GM18951 (cell line): ENCODE measurements around the gene SSR1.

Source experiments
- POLR2A ChIP-seq: IDR thresholded peaks from 4 replicates; pipeline ENCODE4 v1.6.1; 2011; ENCODE audit warnings: mild to moderate bottlenecking; ENCODE audit not compliant: insufficient read length, insufficient read depth; ENCODE audit errors: extremely low read depth
- in situ Hi-C: fragments of 300-500 bp; cut with MboI; formaldehyde crosslinking; loops from one replicate; pipeline ENCODE4 v1.12.0; 2022; ENCODE audit warnings: low sequenced_read_pairs, mixed read lengths, inconsistent platforms; ENCODE audit not compliant: unreplicated experiment

The SSR1 gene

DNA sequence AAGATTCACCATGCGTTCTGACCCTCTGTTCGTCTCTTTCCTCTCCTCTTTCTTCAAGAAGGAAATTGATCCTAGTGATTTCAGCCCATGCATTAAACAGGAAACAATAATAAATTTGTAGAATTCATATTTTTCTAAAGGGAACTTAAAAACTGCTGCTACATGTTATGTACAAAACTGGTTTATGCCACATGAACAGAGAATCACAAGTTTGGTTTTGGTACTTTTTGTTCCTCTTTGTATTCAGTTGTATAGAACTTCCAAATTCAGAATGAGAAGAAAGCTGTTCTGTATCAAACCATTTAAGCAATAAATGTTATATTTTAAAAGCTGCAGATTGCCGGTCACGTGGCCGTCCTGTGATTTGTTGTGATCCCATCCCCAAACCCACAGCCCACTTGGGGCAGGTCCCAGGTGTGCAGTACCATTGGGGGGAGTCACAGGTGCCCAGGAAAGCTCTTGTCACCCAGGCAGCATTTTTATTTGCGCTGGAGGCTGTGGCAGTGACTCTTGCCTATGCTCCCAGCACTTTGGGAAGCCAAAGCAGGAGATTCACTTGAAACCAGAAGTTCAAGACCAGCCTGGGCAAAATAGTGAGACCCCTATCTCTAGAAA, 61.2 kb downstream of the SSR1 start:
- no peak for TF ChIP-seq POLR2A
- in situ Hi-C loops: no loop called here

DNA sequence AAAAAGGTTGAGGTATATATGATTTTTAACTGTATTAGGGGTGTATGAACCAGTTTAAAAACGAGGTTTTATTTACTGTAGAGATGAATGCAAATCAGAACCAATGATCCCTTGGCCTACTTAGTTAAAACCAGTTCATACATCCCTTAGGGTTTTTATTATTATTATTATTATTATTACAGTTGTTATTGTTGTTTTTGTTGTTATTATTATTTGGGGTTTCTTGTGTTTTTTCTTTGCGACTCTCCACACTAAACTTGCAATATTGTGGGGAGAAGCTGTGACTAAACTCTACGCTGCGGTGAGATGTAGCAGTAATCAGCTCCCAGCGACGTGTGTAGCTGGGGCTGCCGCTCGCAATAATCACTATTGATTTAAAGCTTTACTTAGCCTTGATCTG, 62.2 kb downstream of the SSR1 start:
- no peak for TF ChIP-seq POLR2A
- in situ Hi-C loops: no loop called here

DNA sequence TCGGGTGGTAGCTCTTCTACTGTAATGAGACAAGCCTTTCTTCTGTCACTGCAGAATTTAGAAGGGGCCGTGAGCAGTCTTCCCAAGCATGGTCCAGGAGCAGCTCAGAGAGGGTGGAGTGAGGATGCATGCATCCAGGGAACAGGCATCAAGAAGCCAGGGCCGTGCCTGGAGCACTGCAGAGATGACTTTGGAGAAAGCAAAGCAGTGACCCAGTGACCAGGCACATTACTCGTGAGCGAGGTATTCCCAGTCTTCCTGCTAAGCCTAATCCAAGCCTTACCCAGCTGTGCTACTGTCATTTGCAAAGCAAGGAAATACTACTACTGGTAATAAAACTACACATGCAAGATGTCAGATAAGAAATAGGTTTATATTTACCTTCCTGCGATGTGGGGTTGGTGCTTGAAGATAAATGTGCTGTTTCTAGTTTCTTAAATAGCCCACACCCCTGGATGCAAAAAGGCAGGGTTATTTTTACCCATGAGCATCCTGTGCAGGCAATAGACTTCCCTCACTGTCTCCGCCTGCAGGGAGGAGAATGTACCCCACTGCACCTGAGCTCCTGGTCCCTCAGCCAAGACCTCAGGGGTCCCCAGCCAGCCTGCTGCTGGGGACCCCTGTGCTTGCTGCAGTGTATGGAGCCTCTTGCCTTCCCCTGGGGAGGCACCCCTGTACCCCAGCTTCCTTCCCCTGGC, 62.9 kb downstream of the SSR1 start:
- TF ChIP-seq POLR2A: no peak
- in situ Hi-C loops: loop anchor here (10.0 kb wide), 1 partner anchor 525 kb away; no protein-coding TSS in a partner anchor

DNA sequence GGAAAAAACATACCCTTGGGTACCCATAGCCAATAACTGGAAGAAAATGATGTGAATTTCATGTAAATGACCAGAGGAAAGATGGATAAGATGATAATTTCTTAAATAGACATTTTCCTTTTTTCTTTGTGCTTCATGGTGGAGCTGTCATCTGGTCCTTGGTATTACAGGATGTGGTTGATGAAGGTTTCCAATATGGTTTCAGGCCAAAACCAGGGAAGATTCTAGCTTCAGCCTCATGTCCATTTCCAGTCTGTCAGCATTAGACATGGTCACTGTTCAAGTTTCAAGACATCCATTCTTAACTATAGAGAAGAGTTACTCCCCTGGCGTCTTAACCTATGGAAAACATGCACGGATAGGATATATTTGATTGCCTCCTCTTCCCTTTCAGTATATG, 63.6 kb downstream of the SSR1 start:
- in situ Hi-C loops: loop anchor here (10.0 kb wide), 1 partner anchor 525 kb away; no protein-coding TSS in a partner anchor
- no peak for TF ChIP-seq POLR2A

- in situ Hi-C loops: loop anchor here (10.0 kb wide), 1 partner anchor 523 kb away; no protein-coding TSS in a partner anchor
Measured at GRCh38 chr6:7247828-7248227, 65.2 kb downstream of the SSR1 start.

DNA sequence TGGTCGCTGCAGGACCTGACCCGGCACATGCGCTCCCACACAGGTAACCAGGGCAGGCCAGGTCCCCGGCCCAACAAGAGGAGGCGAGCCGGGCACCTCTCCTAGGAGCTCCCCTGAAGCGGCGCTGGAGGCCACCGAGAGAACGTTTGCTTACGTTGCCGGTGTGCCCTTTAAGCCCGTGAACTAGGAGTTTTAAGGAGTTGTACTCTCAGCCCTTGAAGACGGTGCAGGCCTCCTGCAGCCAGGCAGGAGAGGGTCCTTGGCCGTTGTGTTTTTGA, 65.9 kb downstream of the SSR1 start:
- in situ Hi-C loops: loop anchor here (10.0 kb wide), 1 partner anchor 522 kb away; no protein-coding TSS in a partner anchor
- no peak for TF ChIP-seq POLR2A

More at GRCh38 chr6:7247828-7248227, 65.2 kb downstream of the SSR1 start:
- TF ChIP-seq POLR2A: no peak

GRCh38 chr6:7246401-7247178, 66.4 kb downstream of the SSR1 start:
- in situ Hi-C loops: loop anchor here (10.0 kb wide), 1 partner anchor 522 kb away; no protein-coding TSS in a partner anchor
- no peak for TF ChIP-seq POLR2A

GRCh38 chr6:7245668-7246393, 67.2 kb downstream of the SSR1 start:
- in situ Hi-C loops: loop anchor here (10.0 kb wide), 1 partner anchor 521 kb away; no protein-coding TSS in a partner anchor
- TF ChIP-seq POLR2A: no peak

- in situ Hi-C loops: loop anchor here (10.0 kb wide), 1 partner anchor 519 kb away; no protein-coding TSS in a partner anchor
- no peak for TF ChIP-seq POLR2A
Measured at GRCh38 chr6:7243179-7243981, 69.6 kb downstream of the SSR1 start.

DNA sequence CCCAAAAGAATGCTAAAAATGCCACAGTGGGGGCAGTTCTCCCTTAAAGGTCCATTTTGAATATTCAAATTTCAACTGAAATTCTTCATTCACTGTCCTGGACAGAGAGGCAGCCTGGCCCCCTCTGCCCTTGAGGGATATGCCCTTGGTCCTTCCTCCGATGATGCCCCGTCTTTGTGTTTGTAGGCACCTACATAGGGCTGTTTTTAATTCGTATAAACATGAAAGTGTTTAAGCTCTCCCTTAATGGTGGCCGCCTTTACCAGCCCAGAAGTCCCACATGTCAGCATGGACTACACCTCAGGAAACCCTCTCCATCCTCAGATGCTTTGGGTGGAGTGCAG, 70.2 kb downstream of the SSR1 start:
- in situ Hi-C loops: loop anchor here (10.0 kb wide), 1 partner anchor 518 kb away; no protein-coding TSS in a partner anchor
- TF ChIP-seq POLR2A: no peak

- TF ChIP-seq POLR2A: no peak
- in situ Hi-C loops: loop anchor here (10.0 kb wide), 1 partner anchor 517 kb away; no protein-coding TSS in a partner anchor
Measured at GRCh38 chr6:7241709-7242645, 71.0 kb downstream of the SSR1 start.
